Activated naive CD4-positive, alpha-beta T cell treated with anti-CD3 and anti-CD28 coated beads, Interleukin-2, amount 50 U/mL, for 72 hours (primary cell): Measurements from ENCODE around the gene CHRNA7. TPM values are rescaled to one million over a fixed set of nuclear protein-coding genes. Genes with fewer than 3 reads are reported as not detected.
A peak's percentile ranks its signal among the peaks of the same experiment; 100 is the strongest.
"Not testable (repeated sequence)": the region's sequence is repeated elsewhere in the genome, so short reads cannot be mapped to it uniquely, and the experiment has no call there.

Experiments
- ATAC-seq, 2 donors: fragments of 150-1000 bp; cut with Tn5 transposase; 2 replicates each; pipeline ENCODE4 v1.10.0; 2021; ENCODE audit warnings: mild to moderate bottlenecking in 2 of 2, moderate library complexity in 2 of 2
- DNase-seq, 2 donors: peaks; one replicate each; pipeline ENCODE4 v3.0.0; 2021 to 2022; ENCODE audit warnings: low spot score in 2 of 2
- H3K27ac Mint-ChIP-seq, 2 donors: one replicate each; pipeline ENCODE4 v1.8.0; 2022; ENCODE audit warnings: mild to moderate bottlenecking in 2 of 2, mixed read lengths in 2 of 2
- H3K36me3 Mint-ChIP-seq, 2 donors: one replicate each; pipeline ENCODE4 v1.8.0; 2022; ENCODE audit warnings: mixed read lengths in 2 of 2
- H3K9me3 Mint-ChIP-seq, 2 donors: one replicate each; pipeline ENCODE4 v1.8.0; 2022; ENCODE audit warnings: mixed read lengths in 2 of 2
- total RNA-seq, 2 donors: library from RNA; stranded (reverse); gene quantifications; one replicate each; pipeline ENCODE4 v1.2.3, GENCODE V29; 2022

Gene CHRNA7
- total RNA-seq, 2 donors from 2014 or later, result 0.39 TPM; not detected in 1

GRCh38 chr15:32132859-32133258 lies 102.5 kb downstream of the CHRNA7 start:
- ATAC-seq (no peak), DNase-seq (no peak)
- Mint-ChIP-seq H3K9me3 (no peaks in the 10 kb centered on the region), H3K27ac (no peak overlapping the region), H3K36me3 (no peaks in the 10 kb centered on the region)

DNA sequence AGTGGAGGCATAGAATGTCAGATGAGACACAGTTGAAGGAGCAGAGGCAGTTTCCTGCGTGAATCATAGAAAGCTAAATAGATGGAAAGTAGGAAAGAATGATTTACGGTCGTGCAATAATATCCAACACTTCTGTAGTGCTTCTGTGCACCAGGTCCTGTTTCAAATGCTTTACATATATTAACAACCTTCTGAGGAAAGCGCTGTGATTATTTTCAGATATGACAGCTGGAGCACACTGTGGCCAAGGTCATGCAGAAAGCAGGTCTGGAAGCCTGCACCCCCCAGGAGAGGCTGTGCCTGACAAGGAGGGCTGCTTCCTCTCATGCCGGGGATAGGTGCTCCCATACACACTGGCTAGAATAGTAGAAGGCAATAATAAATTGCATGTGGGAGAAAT lies 104.5 kb downstream of the CHRNA7 start:
- H3K36me3 Mint-ChIP-seq, result no peaks in the 10 kb centered on the region
- no peaks in the 10 kb centered on the region for H3K9me3 Mint-ChIP-seq
- no peak for DNase-seq
- no peak for ATAC-seq
- H3K27ac Mint-ChIP-seq, result no peak overlapping the region

DNA sequence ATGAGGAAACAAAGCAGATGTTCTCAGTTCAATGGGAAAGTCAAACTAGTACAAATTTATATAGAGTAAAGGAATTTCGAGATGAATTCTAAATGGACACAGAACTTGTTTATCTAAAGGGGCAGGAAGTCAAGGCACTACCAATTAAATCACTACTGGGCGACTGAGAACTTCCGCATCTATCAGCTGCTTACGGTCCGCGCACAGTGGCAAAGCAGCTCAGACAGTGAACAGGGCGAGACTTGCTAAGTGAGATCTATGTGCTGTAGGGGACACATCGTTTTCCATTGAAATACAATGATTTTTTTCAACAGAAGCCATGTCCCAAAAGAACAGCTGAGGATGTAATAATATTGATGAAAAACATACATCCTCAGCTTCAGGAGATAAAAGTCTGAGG lies 105.0 kb downstream of the CHRNA7 start:
- no peak for ATAC-seq

GRCh38 chr15:32145512-32145911 lies 115.2 kb downstream of the CHRNA7 start:
- not testable (repeated sequence) for ATAC-seq, H3K36me3 Mint-ChIP-seq, H3K9me3 Mint-ChIP-seq, DNase-seq, H3K27ac Mint-ChIP-seq

More for the DNA sequence above, 105.0 kb downstream of the CHRNA7 start:
- Mint-ChIP-seq H3K9me3 (no peaks in the 10 kb centered on the region), H3K27ac (no peak overlapping the region), H3K36me3 (no peaks in the 10 kb centered on the region)
- DNase-seq, result no peak

GRCh38 chr15:32148833-32149555 lies 118.7 kb downstream of the CHRNA7 start:
- DNase-seq (no peak), ATAC-seq (no peak)
- H3K9me3 Mint-ChIP-seq, result no peaks in the 10 kb centered on the region
- peak overlapping the region in 1 of 2 donors; percentile 79 for H3K27ac Mint-ChIP-seq
- H3K36me3 Mint-ChIP-seq, result no peaks in the 10 kb centered on the region

- Mint-ChIP-seq H3K9me3 (no peaks in the 10 kb centered on the region), H3K36me3 (no peaks in the 10 kb centered on the region), H3K27ac (no peak overlapping the region)
- DNase-seq, result no peak
- no peak for ATAC-seq
Measured at GRCh38 chr15:32152574-32152973, 122.3 kb downstream of the CHRNA7 start.

DNA sequence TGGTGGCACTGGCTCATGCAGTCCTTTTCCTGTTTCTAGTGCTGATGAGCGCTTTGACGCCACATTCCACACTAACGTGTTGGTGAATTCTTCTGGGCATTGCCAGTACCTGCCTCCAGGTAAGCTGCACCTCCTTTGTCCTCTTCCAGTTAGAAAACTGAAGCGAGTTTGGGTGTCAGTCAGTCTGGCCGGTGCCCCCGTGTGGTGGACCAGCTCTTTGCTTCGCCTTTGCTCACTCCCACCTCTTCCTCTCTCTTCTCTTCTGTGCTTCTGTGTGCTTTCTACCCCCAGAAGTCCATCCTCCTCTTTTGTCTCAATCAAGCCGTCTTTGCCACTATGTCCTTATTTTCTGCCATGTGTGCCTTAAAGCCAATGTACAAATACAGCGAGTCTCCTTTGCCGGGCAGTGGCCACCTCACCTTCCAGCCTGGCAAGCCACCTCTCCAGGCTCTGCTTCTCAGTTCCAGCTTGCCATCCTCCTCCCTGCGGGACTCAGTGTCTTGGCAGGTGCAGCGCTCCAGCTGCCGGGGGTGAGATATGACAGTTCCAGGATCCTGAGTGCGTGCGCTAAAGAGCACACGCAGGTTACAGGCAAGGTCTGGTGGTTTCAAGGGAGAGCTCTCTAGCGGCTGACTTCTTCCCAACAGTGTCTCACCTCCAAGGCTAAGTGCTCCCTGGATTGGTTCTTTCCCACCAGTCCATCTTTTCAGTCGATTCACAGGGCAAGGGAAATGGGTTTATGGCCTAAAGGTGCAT lies 123.7 kb downstream of the CHRNA7 start:
- H3K9me3 Mint-ChIP-seq, ATAC-seq, H3K27ac Mint-ChIP-seq, DNase-seq, H3K36me3 Mint-ChIP-seq: not testable (repeated sequence)

GRCh38 chr15:32162143-32162542 lies 131.8 kb downstream of the CHRNA7 start:
- H3K9me3 Mint-ChIP-seq, H3K27ac Mint-ChIP-seq, H3K36me3 Mint-ChIP-seq: not testable (repeated sequence)

DNA sequence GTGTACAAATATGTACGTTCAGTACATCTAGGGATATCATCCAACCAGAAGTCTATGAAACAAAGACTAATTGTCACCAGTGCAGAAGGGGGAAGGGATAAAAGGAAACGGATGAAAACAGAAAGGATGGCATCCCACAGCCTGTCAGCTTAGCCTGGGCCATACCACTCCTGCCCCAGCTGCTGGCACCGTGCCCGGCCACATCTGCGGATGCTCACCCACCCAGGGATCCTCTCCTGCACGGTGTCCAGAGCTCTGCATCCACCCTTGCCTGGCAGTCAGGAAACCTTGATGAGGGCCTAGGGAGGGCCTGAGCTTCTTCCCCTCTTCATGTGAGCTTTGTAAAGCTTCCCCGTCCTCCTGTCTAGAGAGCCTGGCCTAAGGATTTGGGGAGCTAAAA lies 133.8 kb downstream of the CHRNA7 start:
- ATAC-seq, H3K9me3 Mint-ChIP-seq, H3K27ac Mint-ChIP-seq, H3K36me3 Mint-ChIP-seq, DNase-seq: not testable (repeated sequence)

More at GRCh38 chr15:32162143-32162542, 131.8 kb downstream of the CHRNA7 start:
- not testable (repeated sequence) for DNase-seq, ATAC-seq

- not testable (repeated sequence) for H3K9me3 Mint-ChIP-seq, H3K36me3 Mint-ChIP-seq, H3K27ac Mint-ChIP-seq, DNase-seq, ATAC-seq
Measured at GRCh38 chr15:32164747-32165146, 134.4 kb downstream of the CHRNA7 start.

GRCh38 chr15:32165775-32166174 lies 135.5 kb downstream of the CHRNA7 start:
- not testable (repeated sequence) for H3K27ac Mint-ChIP-seq, ATAC-seq, H3K9me3 Mint-ChIP-seq, H3K36me3 Mint-ChIP-seq, DNase-seq

GRCh38 chr15:32166270-32166669 lies 136.0 kb downstream of the CHRNA7 start:
- not testable (repeated sequence) for DNase-seq, ATAC-seq, H3K27ac Mint-ChIP-seq, H3K36me3 Mint-ChIP-seq, H3K9me3 Mint-ChIP-seq

- not testable (repeated sequence) for DNase-seq, ATAC-seq, H3K27ac Mint-ChIP-seq, H3K36me3 Mint-ChIP-seq, H3K9me3 Mint-ChIP-seq
Measured at GRCh38 chr15:32167913-32168312, 137.6 kb downstream of the CHRNA7 start.

DNA sequence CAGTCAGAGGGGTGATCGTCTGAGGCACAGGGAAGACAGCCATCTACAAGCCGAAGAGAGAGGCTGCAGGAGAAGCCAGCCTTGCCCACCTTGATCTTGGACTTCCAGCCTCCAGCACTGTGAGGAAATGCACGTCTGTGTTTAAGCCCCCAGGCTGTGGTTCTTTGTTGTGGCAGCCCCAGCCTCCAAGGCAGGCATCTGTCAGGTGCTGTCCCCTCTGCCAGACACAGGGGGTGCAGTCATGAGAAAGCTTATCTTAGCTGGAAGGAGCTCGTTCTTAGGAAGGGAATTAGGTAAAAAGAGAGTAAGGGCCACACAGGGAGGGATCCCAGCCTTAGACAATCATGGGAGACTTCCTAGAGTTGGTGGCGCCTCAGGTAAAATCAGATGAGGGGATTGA lies 150.3 kb downstream of the CHRNA7 start:
- not testable (repeated sequence) for H3K36me3 Mint-ChIP-seq, H3K9me3 Mint-ChIP-seq, ATAC-seq, H3K27ac Mint-ChIP-seq, DNase-seq

DNA sequence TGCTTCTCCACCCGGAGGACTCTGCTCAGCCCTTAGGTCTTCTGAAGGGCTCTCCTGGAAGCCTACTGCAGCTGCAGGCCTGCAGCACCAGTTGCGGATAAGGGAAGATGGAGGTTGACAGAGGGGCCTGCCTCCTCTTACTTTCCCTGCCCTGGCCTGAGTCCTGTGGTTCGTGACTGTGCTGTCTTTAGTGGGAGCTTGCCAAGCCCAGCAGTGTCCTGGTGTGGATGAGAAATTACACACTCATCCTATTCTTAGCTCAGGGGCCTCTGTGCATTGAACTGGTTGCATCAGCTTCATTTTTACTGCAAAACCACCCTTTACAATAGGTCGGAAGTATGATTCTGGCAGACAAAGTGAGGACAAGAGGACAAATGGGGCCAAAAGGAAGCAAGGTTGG lies 163.5 kb downstream of the CHRNA7 start:
- not testable (repeated sequence) for H3K27ac Mint-ChIP-seq, H3K36me3 Mint-ChIP-seq, DNase-seq, H3K9me3 Mint-ChIP-seq, ATAC-seq

GRCh38 chr15:32196206-32196605 lies 165.9 kb downstream of the CHRNA7 start:
- ATAC-seq, DNase-seq: not testable (repeated sequence)

DNA sequence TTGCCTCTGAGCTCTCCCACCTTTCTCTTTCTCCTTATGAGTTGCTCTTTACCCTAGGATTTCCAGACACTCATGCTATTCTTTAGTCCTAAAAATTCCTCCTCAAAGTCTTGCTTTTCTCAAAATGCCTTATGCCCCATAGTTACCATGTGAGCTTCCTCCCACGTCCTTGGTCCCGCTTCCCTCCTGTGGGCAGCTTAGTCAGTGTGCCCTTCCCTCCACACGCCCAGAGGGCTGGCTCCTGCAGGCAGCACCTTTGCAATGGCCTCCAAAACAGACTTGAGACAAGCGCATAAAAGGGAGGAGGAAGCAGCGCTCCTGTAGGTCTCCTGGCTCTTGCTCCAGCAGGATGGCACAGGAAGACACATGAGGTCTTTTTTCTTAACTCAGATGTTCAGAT lies 168.6 kb downstream of the CHRNA7 start:
- not testable (repeated sequence) for H3K9me3 Mint-ChIP-seq, DNase-seq, H3K36me3 Mint-ChIP-seq, ATAC-seq, H3K27ac Mint-ChIP-seq

More at GRCh38 chr15:32196206-32196605, 165.9 kb downstream of the CHRNA7 start:
- not testable (repeated sequence) for H3K9me3 Mint-ChIP-seq, H3K27ac Mint-ChIP-seq, H3K36me3 Mint-ChIP-seq
